HEK293T (cell line): Measurements from ENCODE around the gene OR2H2.

Experiments
- BHLHE40 ChIP-seq: fragments of 450-650 bp; IDR thresholded peaks from 2 replicates; pipeline ENCODE4 v1.6.1; 2016; ENCODE audit warnings: mild to moderate bottlenecking, moderate library complexity, borderline replicate concordance
- CTBP1 ChIP-seq: fragments of 450-650 bp; IDR thresholded peaks from 2 replicates; pipeline ENCODE4 v1.6.1; 2016; ENCODE audit warnings: borderline replicate concordance
- FOXA1 ChIP-seq: fragments of 450-650 bp; IDR thresholded peaks from 2 replicates; pipeline ENCODE4 v1.6.1; 2016; ENCODE audit warnings: mild to moderate bottlenecking
- FOXK2 ChIP-seq: fragments of 450-650 bp; IDR thresholded peaks from 2 replicates; pipeline ENCODE4 v1.6.1; 2016; ENCODE audit warnings: mild to moderate bottlenecking
- SP1 ChIP-seq: fragments of 450-650 bp; IDR thresholded peaks from 2 replicates; pipeline ENCODE4 v1.6.1; 2017

DNA sequence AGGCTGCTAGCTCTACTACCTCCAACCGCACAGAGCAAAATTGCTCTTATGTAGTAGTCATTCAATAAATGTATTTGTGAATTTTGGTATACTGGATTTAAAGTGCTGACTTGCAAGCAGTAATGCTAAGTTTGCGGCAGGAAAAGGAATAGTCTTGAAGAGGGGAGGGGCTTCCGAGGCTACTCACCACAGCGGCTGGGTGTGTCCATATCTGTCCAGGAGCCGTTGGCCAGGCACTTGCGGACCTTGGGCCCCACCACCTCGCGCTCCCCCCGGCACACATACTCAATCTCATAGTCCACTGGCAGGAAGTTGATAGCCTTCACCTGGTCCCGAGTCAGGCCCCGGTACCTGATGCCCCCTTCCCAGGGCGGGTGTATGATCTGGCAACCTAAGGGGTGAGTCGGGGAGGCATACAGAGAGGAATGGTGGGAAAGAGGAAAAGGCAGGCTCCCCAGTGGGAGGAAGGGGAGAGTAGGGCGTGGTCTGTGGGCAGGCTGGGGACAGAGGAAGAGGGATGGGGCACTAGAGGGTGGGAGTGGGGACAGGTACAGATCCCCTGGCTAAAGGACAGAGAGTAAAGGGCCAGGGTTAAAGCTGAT lies 46.4 kb downstream of the OR2H2 start:
- TF ChIP-seq CTBP1 (no peak), FOXA1 (no peak), FOXK2 (no peak), BHLHE40 (no peak), SP1 (no peak)
